Measurements from ENCODE around the gene SKI.

GRCh38 chr1:2178875-2179274, 49.2 kb upstream of the SKI start:
- no peak for TF ChIP-seq CTCF (IDR thresholded peaks at IDR 0.05)
- no peak for TF ChIP-seq EZH2 (IDR thresholded peaks at IDR 0.05; ENCODE audit: borderline replicate concordance, insufficient read depth, low read depth, low read length, poor library complexity, severe bottlenecking)

Data from B cell (primary cell).